Neural cell (in vitro differentiated cells): Measurements from ENCODE around the gene COMMD9. TPM values are rescaled to one million over a fixed set of nuclear protein-coding genes. Genes with fewer than 3 reads are reported as not detected.

ENCODE experiments used
- H2AFZ ChIP-seq: fragments of 200-600, 300-800 bp; sonication (generic), shearing (Covaris generic); 2 replicates; pipeline ENCODE4 v1.6.0; 2014; ENCODE audit warnings: low read depth, mild to moderate bottlenecking, antibody characterized with exemption, low read length, moderate library complexity
- H3F3A ChIP-seq: fragments of 200-600 bp; shearing (Covaris generic); 2 replicates; pipeline ENCODE4 v1.6.1; 2016; ENCODE audit warnings: mild to moderate bottlenecking, moderate library complexity, mixed read lengths, antibody characterized with exemption, low read length; ENCODE audit not compliant: insufficient read depth, poor library complexity, severe bottlenecking
- H3K27ac ChIP-seq: fragments of 200-600, 300-800 bp; sonication (generic), shearing (Covaris generic); 2 replicates; pipeline ENCODE4 v1.5.1; 2014; ENCODE audit warnings: mild to moderate bottlenecking, low read length, moderate library complexity
- H3K27me3 ChIP-seq: fragments of 300-800, 200-600 bp; sonication (generic), shearing (Covaris generic); 2 replicates; pipeline ENCODE4 v1.6.0; 2014; ENCODE audit warnings: mild to moderate bottlenecking, low read depth, low read length, moderate library complexity; ENCODE audit not compliant: insufficient read depth
- H3K36me3 ChIP-seq: fragments of 300-800, 200-600 bp; sonication (generic), shearing (Covaris generic); 2 replicates; pipeline ENCODE4 v1.5.1; 2014; ENCODE audit warnings: mild to moderate bottlenecking, antibody characterized with exemption, low read length, moderate library complexity; ENCODE audit not compliant: insufficient read depth
- H3K4me2 ChIP-seq: fragments of 300-800, 200-600 bp; sonication (generic), shearing (Covaris generic); 2 replicates; pipeline ENCODE4 v1.6.0; 2014; ENCODE audit warnings: mild to moderate bottlenecking, low read length
- H3K4me3 ChIP-seq: fragments of 300-800, 200-600 bp; sonication (generic), shearing (Covaris generic); 2 replicates; pipeline ENCODE4 v1.5.1; 2014; ENCODE audit warnings: mild to moderate bottlenecking, low read length, moderate library complexity
- H3K79me2 ChIP-seq: fragments of 200-600 bp; shearing (Covaris generic); replicated peaks from 2 replicates; pipeline ENCODE4 v1.6.0; 2014; ENCODE audit warnings: mild to moderate bottlenecking, low read length, moderate library complexity; ENCODE audit not compliant: insufficient read depth
- H3K9ac ChIP-seq: fragments of 300-800, 200-600 bp; sonication (generic), shearing (Covaris generic); 2 replicates; pipeline ENCODE4 v1.6.1; 2016; ENCODE audit warnings: mild to moderate bottlenecking, low read length, mixed read lengths
- H3K9me2 ChIP-seq: fragments of 200-600 bp; shearing (Covaris generic); 2 replicates; pipeline ENCODE4 v1.6.1; 2016; ENCODE audit warnings: mild to moderate bottlenecking, low read length, mixed read lengths; ENCODE audit not compliant: insufficient read depth
- H3K9me3 ChIP-seq: fragments of 200-600, 300-800 bp; sonication (generic), shearing (Covaris generic); 2 replicates; pipeline ENCODE4 v1.6.1; 2016; ENCODE audit warnings: mild to moderate bottlenecking, mixed run types, low read length, moderate library complexity, mixed read lengths
- H4K20me1 ChIP-seq: fragments of 200-600 bp; shearing (Covaris generic); 2 replicates; pipeline ENCODE4 v1.6.1; 2016; ENCODE audit warnings: mild to moderate bottlenecking, mixed run types; ENCODE audit not compliant: insufficient read depth
- EP300 ChIP-seq: fragments of 450-650 bp; conservative IDR thresholded peaks from 2 replicates; pipeline ENCODE4 v1.6.1; 2014; ENCODE audit warnings: antibody characterized with exemption, mild to moderate bottlenecking, moderate library complexity; ENCODE audit not compliant: poor library complexity, severe bottlenecking
- EZH2 ChIP-seq: fragments of 200-600, 300-800 bp; shearing (Covaris generic), sonication (generic); IDR thresholded peaks from 2 replicates; pipeline ENCODE4 v1.6.1; 2014; ENCODE audit warnings: antibody characterized with exemption, low read length, borderline replicate concordance, mild to moderate bottlenecking; ENCODE audit not compliant: insufficient read depth, poor library complexity, severe bottlenecking
- MXI1 ChIP-seq: fragments of 450-650 bp; conservative IDR thresholded peaks from 2 replicates; pipeline ENCODE4 v1.6.1; 2014; ENCODE audit warnings: antibody characterized with exemption, mild to moderate bottlenecking; ENCODE audit not compliant: poor library complexity, severe bottlenecking
- POLR2AphosphoS5 ChIP-seq: IDR thresholded peaks from 2 replicates; pipeline ENCODE4 v1.6.1; 2012
- RAD21 ChIP-seq: fragments of 450-650 bp; conservative IDR thresholded peaks from 2 replicates; pipeline ENCODE4 v1.6.1; 2014; ENCODE audit warnings: antibody characterized with exemption, mild to moderate bottlenecking, moderate library complexity
- REST ChIP-seq: IDR thresholded peaks from 2 replicates; pipeline ENCODE4 v1.6.1; 2012; ENCODE audit warnings: borderline replicate concordance
- SMC3 ChIP-seq: fragments of 450-650 bp; conservative IDR thresholded peaks from 2 replicates; pipeline ENCODE4 v1.6.1; 2014; ENCODE audit warnings: antibody characterized with exemption, mild to moderate bottlenecking, moderate library complexity; ENCODE audit not compliant: poor library complexity
- TAF1 ChIP-seq: IDR thresholded peaks from 2 replicates; pipeline ENCODE4 v1.6.1; 2012; ENCODE audit warnings: low read depth
- polyA plus RNA-seq: library from polyadenylated mRNA; depleted of rRNA; stranded (reverse); fragments of >200 nt; gene quantifications from 2 replicates; pipeline ENCODE4 v1.2.3, GENCODE V29; 2014
- TF ChIP-seq, protein P1 (sequence below): fragments of 450-650 bp; IDR thresholded peaks from 2 replicates; pipeline ENCODE4 v1.5.1; 2014; ENCODE audit warnings: antibody characterized with exemption, mild to moderate bottlenecking, moderate library complexity; ENCODE audit not compliant: poor library complexity, severe bottlenecking

Gene COMMD9
- polyA plus RNA-seq, 1 donor from 2014 or later: 119 TPM

- Histone ChIP-seq H3K4me3 (no peak overlapping the region), H3K27me3 (no peaks in the 10 kb centered on the region), H3K36me3 (no peaks in the 10 kb centered on the region), H2AFZ (no peak overlapping the region), H3F3A (no peaks in the 10 kb centered on the region), H3K27ac (no peak overlapping the region), H3K9me3 (no peaks in the 10 kb centered on the region), H3K9me2 (no peaks in the 10 kb centered on the region), H3K79me2 (no peaks in the 10 kb centered on the region), H4K20me1 (no peaks in the 10 kb centered on the region), H3K9ac (no peak overlapping the region), H3K4me2 (no peak overlapping the region)
- no peak for TF ChIP-seq MXI1
Observed at GRCh38 chr11:36230779-36231699, 58.2 kb downstream of the COMMD9 start.

DNA sequence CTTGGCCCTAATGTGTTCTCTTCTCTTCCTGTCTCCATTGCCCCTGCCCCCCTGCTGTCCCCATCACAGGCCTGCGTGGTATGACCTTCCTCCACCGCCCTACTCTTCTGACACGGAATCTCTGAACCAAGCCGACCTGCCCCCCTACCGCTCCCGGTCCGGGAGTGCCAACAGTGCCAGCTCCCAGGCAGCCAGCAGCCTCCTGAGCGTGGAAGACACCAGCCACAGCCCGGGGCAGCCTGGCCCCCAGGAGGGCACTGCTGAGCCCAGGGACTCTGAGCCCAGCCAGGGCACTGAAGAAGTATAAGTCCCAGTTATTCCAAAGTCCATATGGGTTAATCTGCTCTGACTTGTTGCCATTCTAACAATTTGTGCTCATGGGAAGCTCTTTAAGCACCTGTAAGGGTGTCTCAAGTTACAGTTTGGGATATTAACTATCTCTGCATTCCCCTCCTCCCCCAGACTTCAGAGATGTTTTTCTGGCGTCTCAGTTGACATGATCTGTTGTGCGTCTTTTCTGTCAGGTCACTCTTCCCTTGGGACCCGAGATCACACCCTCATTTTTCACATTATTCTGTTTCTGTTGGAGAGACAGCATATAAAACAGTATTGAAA is 60.0 kb downstream of the COMMD9 start:
- Histone ChIP-seq H3K4me3 (no peak overlapping the region), H3K4me2 (no peak overlapping the region), H2AFZ (no peak overlapping the region), H3K36me3 (no peaks in the 10 kb centered on the region), H3K9me3 (no peaks in the 10 kb centered on the region), H3F3A (no peaks in the 10 kb centered on the region), H3K27ac (no peak overlapping the region), H3K27me3 (no peaks in the 10 kb centered on the region), H3K9ac (no peak overlapping the region), H3K9me2 (no peaks in the 10 kb centered on the region), H3K79me2 (no peaks in the 10 kb centered on the region), H4K20me1 (no peaks in the 10 kb centered on the region)
- no peak for TF ChIP-seq EZH2

DNA sequence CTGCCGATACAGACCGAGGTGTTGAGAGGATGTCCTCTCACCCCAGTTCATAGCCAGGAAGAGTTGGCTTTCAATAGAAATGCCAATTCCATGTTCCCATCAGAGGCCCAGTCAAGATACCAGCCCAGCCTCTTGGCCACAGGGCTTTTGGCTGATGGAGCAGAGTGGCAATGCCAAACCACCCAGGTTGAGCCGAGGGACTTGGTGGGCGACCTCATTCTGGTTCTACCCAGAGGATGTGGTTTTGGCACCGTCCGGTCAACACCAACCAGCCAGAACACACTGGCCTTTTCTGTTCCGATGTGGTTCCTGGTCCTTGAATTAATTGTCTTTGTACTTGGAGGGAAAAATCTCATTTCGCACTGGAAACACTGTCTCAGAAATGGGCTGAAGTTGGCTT is 60.5 kb downstream of the COMMD9 start:
- Histone ChIP-seq H3K9me2 (no peaks in the 10 kb centered on the region), H3K4me2 (no peak overlapping the region), H2AFZ (no peak overlapping the region), H3K9ac (no peak overlapping the region), H3K4me3 (no peak overlapping the region), H3K9me3 (no peaks in the 10 kb centered on the region), H3K27ac (no peak overlapping the region), H3F3A (no peaks in the 10 kb centered on the region), H3K79me2 (no peaks in the 10 kb centered on the region), H4K20me1 (no peaks in the 10 kb centered on the region), H3K36me3 (no peaks in the 10 kb centered on the region), H3K27me3 (no peaks in the 10 kb centered on the region)
- TF ChIP-seq MXI1 (no peak), EZH2 (no peak), RAD21 (no peak), EP300 (no peak), TAF1 (no peak), REST (no peak), POLR2AphosphoS5 (no peak), SMC3 (no peak)
- TF ChIP-seq, protein P1, sequence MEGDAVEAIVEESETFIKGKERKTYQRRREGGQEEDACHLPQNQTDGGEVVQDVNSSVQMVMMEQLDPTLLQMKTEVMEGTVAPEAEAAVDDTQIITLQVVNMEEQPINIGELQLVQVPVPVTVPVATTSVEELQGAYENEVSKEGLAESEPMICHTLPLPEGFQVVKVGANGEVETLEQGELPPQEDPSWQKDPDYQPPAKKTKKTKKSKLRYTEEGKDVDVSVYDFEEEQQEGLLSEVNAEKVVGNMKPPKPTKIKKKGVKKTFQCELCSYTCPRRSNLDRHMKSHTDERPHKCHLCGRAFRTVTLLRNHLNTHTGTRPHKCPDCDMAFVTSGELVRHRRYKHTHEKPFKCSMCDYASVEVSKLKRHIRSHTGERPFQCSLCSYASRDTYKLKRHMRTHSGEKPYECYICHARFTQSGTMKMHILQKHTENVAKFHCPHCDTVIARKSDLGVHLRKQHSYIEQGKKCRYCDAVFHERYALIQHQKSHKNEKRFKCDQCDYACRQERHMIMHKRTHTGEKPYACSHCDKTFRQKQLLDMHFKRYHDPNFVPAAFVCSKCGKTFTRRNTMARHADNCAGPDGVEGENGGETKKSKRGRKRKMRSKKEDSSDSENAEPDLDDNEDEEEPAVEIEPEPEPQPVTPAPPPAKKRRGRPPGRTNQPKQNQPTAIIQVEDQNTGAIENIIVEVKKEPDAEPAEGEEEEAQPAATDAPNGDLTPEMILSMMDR: no peak
